A673 (cell line): ENCODE results near the gene KRTAP19-5. TPM values are rescaled to one million over a fixed set of nuclear protein-coding genes. Genes with fewer than 3 reads are reported as not detected.

Experiments used
- BruUV-seq: library from RNA; stranded (reverse); fragments of 400-500 nt; replicated peaks from 2 replicates; lab custom pipeline; 2021; lab: Mats Ljungman, UMichigan
- CTCF ChIA-PET: fragments of 300-600 bp; sonication (Branson Sonifier 250); formaldehyde crosslinking; loops from one replicate; lab custom pipeline; 2022; ENCODE audit warnings: antibody characterized with exemption; lab: Charles Lee
- POLR2A ChIA-PET: fragments of 300-600 bp; sonication (Branson Sonifier 250); formaldehyde crosslinking; loops from one replicate; lab custom pipeline; 2022; ENCODE audit warnings: antibody characterized with exemption; ENCODE audit not compliant: low non-redundant PET; lab: Charles Lee
- DNase-seq: peaks from one replicate; pipeline ENCODE4 v3.0.0-alpha.2; 2015; ENCODE audit warnings: low spot score
- H3K27ac ChIP-seq: fragments of 200-600 bp; sonication (generic); 2 replicates; pipeline ENCODE4 v1.5.1; 2016; ENCODE audit warnings: mixed run types, low read depth, mild to moderate bottlenecking, mixed read lengths, antibody characterized with exemption, low read length; ENCODE audit not compliant: poor library complexity, severe bottlenecking
- H3K27me3 ChIP-seq: fragments of 200-600 bp; sonication (generic); replicated peaks from 2 replicates; pipeline ENCODE4 v1.6.1; 2017; ENCODE audit warnings: mixed run types, low read depth, mild to moderate bottlenecking, mixed read lengths, antibody characterized with exemption, low read length; ENCODE audit not compliant: insufficient read depth, poor library complexity
- H3K36me3 ChIP-seq: fragments of 200-600 bp; sonication (generic); 2 replicates; pipeline ENCODE4 v1.6.1; 2016; ENCODE audit warnings: mixed run types, mild to moderate bottlenecking, mixed read lengths, antibody characterized with exemption, low read length; ENCODE audit not compliant: insufficient read depth, poor library complexity, severe bottlenecking
- H3K4me1 ChIP-seq: fragments of 200-600 bp; sonication (generic); 2 replicates; pipeline ENCODE4 v1.6.1; 2017; ENCODE audit warnings: mixed run types, mild to moderate bottlenecking, mixed read lengths, antibody characterized with exemption, low read length; ENCODE audit not compliant: insufficient read depth, poor library complexity, severe bottlenecking
- H3K4me3 ChIP-seq: fragments of 200-600 bp; sonication (generic); 2 replicates; pipeline ENCODE4 v1.5.1; 2016; ENCODE audit warnings: low read depth, mixed run types, mild to moderate bottlenecking, mixed read lengths, low read length; ENCODE audit not compliant: poor library complexity, severe bottlenecking
- H3K9me3 ChIP-seq: fragments of 200-600 bp; sonication (generic); 2 replicates; pipeline ENCODE4 v1.6.1; 2016; ENCODE audit warnings: mixed run types, low read depth, mild to moderate bottlenecking, mixed read lengths, antibody characterized with exemption, low read length; ENCODE audit not compliant: poor library complexity, severe bottlenecking
- EZH2 ChIP-seq: fragments of 200-600 bp; sonication (generic); IDR thresholded peaks from 2 replicates; pipeline ENCODE4 v1.6.1; 2017; ENCODE audit warnings: borderline replicate concordance, low read depth, mild to moderate bottlenecking, mixed read lengths, antibody characterized with exemption, low read length; ENCODE audit not compliant: poor library complexity, severe bottlenecking
- intact Hi-C: fragments of 100-400 bp; cut with micrococcal nuclease; formaldehyde crosslinking; loops from one replicate; pipeline ENCODE4 v1.10.0; 2022; ENCODE audit not compliant: unreplicated experiment
- total RNA-seq: library from RNA; stranded (reverse); gene quantifications from 2 replicates; pipeline ENCODE4 v1.2.3, GENCODE V29; 2021
- TF ChIP-seq, protein P1 (sequence below): fragments of 300-800, 200-600 bp; sonication (generic); conservative IDR thresholded peaks from 2 replicates; pipeline ENCODE4 v1.5.1; 2017; ENCODE audit warnings: low read depth, mild to moderate bottlenecking, antibody characterized with exemption, low read length, moderate library complexity, mixed read lengths

Gene KRTAP19-5
- total RNA-seq, 1 experiment from 2014 or later: not detected

DNA sequence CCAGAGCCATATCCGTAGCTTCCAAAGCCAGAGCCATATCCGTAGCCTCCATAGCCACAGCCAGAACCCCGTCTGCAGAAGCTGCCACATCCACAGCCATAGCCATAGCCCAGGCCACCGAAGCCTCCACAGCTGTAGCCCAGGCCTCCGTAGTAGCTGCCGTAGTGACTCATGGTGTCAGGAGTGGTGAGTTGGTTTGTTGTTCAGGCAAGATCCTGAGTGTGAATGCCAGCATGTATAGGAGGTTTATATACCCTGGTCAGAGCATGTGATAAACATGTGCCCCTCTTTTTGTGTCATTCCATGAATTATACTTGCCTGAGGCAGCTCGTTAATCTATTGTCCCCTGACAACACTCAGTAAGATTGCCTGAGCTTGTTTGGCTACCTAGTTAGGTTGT lies 21.8 kb downstream of the KRTAP19-5 start, which contains the start of gene KRTAP19-1:
KRTAP19-1 (minus strand) TSS at position 223 of the 400 bp plus-strand sequence; CDS start at position 173, 50 bp downstream.
- TF ChIP-seq EZH2: no peak
- TF ChIP-seq, protein P1, sequence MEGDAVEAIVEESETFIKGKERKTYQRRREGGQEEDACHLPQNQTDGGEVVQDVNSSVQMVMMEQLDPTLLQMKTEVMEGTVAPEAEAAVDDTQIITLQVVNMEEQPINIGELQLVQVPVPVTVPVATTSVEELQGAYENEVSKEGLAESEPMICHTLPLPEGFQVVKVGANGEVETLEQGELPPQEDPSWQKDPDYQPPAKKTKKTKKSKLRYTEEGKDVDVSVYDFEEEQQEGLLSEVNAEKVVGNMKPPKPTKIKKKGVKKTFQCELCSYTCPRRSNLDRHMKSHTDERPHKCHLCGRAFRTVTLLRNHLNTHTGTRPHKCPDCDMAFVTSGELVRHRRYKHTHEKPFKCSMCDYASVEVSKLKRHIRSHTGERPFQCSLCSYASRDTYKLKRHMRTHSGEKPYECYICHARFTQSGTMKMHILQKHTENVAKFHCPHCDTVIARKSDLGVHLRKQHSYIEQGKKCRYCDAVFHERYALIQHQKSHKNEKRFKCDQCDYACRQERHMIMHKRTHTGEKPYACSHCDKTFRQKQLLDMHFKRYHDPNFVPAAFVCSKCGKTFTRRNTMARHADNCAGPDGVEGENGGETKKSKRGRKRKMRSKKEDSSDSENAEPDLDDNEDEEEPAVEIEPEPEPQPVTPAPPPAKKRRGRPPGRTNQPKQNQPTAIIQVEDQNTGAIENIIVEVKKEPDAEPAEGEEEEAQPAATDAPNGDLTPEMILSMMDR: no peak
- POLR2A ChIA-PET: no interaction called here
- CTCF ChIA-PET: no interaction called here
- intact Hi-C loops: no loop called here
- H3K27ac ChIP-seq: no peak within 1 kb of the TSS
- H3K4me1 ChIP-seq: no peaks in the 10 kb centered on the region
- H3K4me3 ChIP-seq: no peak within 1 kb of the TSS
- no TSS peak for BruUV-seq
- H3K36me3 ChIP-seq: no peaks in the 10 kb centered on the region
- no peak for DNase-seq
- no peaks in the 10 kb centered on the region for H3K27me3 ChIP-seq
- H3K9me3 ChIP-seq: no peaks in the 10 kb centered on the region

DNA sequence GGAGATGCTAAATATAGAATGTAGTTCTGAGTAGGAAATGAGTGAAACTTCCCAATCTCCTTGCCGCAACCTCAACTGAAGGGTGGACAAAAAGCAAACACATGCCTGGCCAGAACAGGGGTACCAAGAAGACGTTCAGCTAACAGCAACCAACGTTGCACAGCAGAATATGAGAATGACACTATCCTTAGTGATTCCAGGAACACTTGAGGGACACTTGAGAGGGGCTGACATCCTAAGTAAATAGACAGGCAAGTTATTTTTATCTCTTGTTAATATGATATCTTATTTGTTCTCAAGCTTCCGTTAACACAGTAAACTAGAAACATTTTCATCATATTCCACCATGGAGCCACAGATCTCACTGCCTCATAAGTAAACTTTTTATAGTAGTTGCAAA lies 22.7 kb downstream of the KRTAP19-5 start:
- Histone ChIP-seq H3K4me1 (no peaks in the 10 kb centered on the region), H3K27me3 (no peaks in the 10 kb centered on the region), H3K36me3 (no peaks in the 10 kb centered on the region), H3K4me3 (no peak overlapping the region), H3K9me3 (no peaks in the 10 kb centered on the region), H3K27ac (no peak overlapping the region)
- BruUV-seq: no TSS peak
- CTCF ChIA-PET: no interaction called here
- POLR2A ChIA-PET: no interaction called here
- intact Hi-C loops: no loop called here
- no peak for DNase-seq
- TF ChIP-seq, protein P1: no peak
- TF ChIP-seq EZH2: no peak

DNA sequence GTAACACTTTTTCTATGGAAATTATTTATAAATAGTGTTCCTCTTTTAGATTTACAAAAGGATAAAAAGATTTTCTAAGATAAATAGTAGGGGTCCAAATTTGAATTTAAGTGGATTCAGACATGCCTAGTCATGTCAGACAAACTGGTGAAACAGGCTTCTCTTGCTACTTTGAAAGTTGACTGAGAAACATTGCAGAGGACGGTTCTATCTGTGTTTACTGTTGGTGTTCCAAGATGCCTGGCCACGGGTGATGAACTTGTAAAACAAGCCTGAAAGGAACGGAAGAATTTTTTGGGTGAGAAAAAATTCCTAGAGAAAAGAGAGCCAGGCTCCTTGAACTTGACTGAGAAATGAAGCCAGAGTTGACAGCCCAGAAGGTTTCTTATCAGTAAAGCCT lies 23.9 kb downstream of the KRTAP19-5 start:
- BruUV-seq: no TSS peak
- no peaks in the 10 kb centered on the region for H3K36me3 ChIP-seq
- no peak for DNase-seq
- intact Hi-C loops: no loop called here
- no peak overlapping the region for H3K27ac ChIP-seq
- H3K9me3 ChIP-seq: no peaks in the 10 kb centered on the region
- CTCF ChIA-PET: no interaction called here
- no peaks in the 10 kb centered on the region for H3K4me1 ChIP-seq
- POLR2A ChIA-PET: no interaction called here
- no peaks in the 10 kb centered on the region for H3K27me3 ChIP-seq
- no peak for TF ChIP-seq EZH2
- TF ChIP-seq, protein P1: no peak
- H3K4me3 ChIP-seq: no peak overlapping the region
